ENCODE results near the gene SAP30L.

Gene SAP30L

GRCh38 chr5:154467655-154468354 is 22.0 kb downstream of the SAP30L start:
- Histone ChIP-seq H3K79me1 (ENCODE audit: low read length) (no peaks in the 10 kb centered on the region), H3K4me1 (ENCODE audit: control insufficient read depth, low read depth, low read length) (no peaks in the 10 kb centered on the region), H2BK120ac (ENCODE audit: low read depth, low read length) (no peak overlapping the region), H3K27ac (ENCODE audit: low read depth, low read length) (no peak overlapping the region), H3K4ac (ENCODE audit: low read depth, low read length) (no peak overlapping the region), H3K56ac (ENCODE audit: low read length) (peak overlapping the region; percentile 38), H2BK5ac (ENCODE audit: low read length) (no peak overlapping the region), H2BK15ac (replicated peaks; ENCODE audit: low read depth) (no peak overlapping the region), H3K9ac (ENCODE audit: low read length) (no peak overlapping the region), H3K4me3 (ENCODE audit: low read length) (no peak overlapping the region), H4K5ac (ENCODE audit: low read length) (no peak overlapping the region), H3K27me3 (ENCODE audit: insufficient read depth, low read length, poor library complexity) (peaks cover 19% of the 10 kb centered on the region), H3K18ac (ENCODE audit: low read length) (no peak overlapping the region), H2AK5ac (ENCODE audit: low read length) (no peak overlapping the region), H4K8ac (ENCODE audit: low read depth, low read length) (no peak overlapping the region), H3K23ac (ENCODE audit: low read length) (no peak overlapping the region), H3K36me3 (ENCODE audit: control insufficient read depth, insufficient read depth, low read length) (no peaks in the 10 kb centered on the region), H3K4me2 (ENCODE audit: low read length) (no peak overlapping the region), H3K79me2 (ENCODE audit: control insufficient read depth, insufficient read depth, low read length) (no peaks in the 10 kb centered on the region)
- DNase-seq = peak; percentile 84
- no CpG with 5 or more reads among the region's 18 CpGs for WGBS (ENCODE audit: extremely low coverage, insufficient coverage, low lambda C conversion rate)

- no peak overlapping the region for H3K4me2 ChIP-seq (ENCODE audit: low read length)
- H2BK120ac ChIP-seq (ENCODE audit: low read depth, low read length) = no peak overlapping the region
- H3K27ac ChIP-seq (ENCODE audit: low read depth, low read length) = no peak overlapping the region
- no peak overlapping the region for H4K8ac ChIP-seq (ENCODE audit: low read depth, low read length)
- no peak overlapping the region for H3K18ac ChIP-seq (ENCODE audit: low read length)
- H3K27me3 ChIP-seq (ENCODE audit: insufficient read depth, low read length, poor library complexity) = peaks cover 36% of the 10 kb centered on the region
- no peaks in the 10 kb centered on the region for H3K79me2 ChIP-seq (ENCODE audit: control insufficient read depth, insufficient read depth, low read length)
- no peak overlapping the region for H2BK5ac ChIP-seq (ENCODE audit: low read length)
- H3K4me3 ChIP-seq (ENCODE audit: low read length) = no peak overlapping the region
- H3K4me1 ChIP-seq (ENCODE audit: control insufficient read depth, low read depth, low read length) = peaks cover 12% of the 10 kb centered on the region
- H3K79me1 ChIP-seq (ENCODE audit: low read length) = peaks cover 3% of the 10 kb centered on the region
- WGBS (ENCODE audit: extremely low coverage, insufficient coverage, low lambda C conversion rate) = no CpG with 5 or more reads among the region's 2 CpGs
- no peak overlapping the region for H3K56ac ChIP-seq (ENCODE audit: low read length)
- H3K36me3 ChIP-seq (ENCODE audit: control insufficient read depth, insufficient read depth, low read length) = no peaks in the 10 kb centered on the region
- H3K23ac ChIP-seq (ENCODE audit: low read length) = no peak overlapping the region
- no peak for DNase-seq
- H4K5ac ChIP-seq (ENCODE audit: low read length) = no peak overlapping the region
- H2BK15ac ChIP-seq (replicated peaks; ENCODE audit: low read depth) = no peak overlapping the region
- no peak overlapping the region for H3K9ac ChIP-seq (ENCODE audit: low read length)
- H2AK5ac ChIP-seq (ENCODE audit: low read length) = no peak overlapping the region
- H3K4ac ChIP-seq (ENCODE audit: low read depth, low read length) = no peak overlapping the region
These were observed 24.3 kb downstream of the SAP30L start for GRCh38 chr5:154470137-154470536.

- peaks cover 12% of the 10 kb centered on the region for H3K4me1 ChIP-seq (ENCODE audit: control insufficient read depth, low read depth, low read length)
- H3K23ac ChIP-seq (ENCODE audit: low read length) = peak overlapping the region; percentile 91
- H3K79me1 ChIP-seq (ENCODE audit: low read length) = peaks cover 3% of the 10 kb centered on the region
- no CpG with 5 or more reads among the region's 11 CpGs for WGBS (ENCODE audit: extremely low coverage, insufficient coverage, low lambda C conversion rate)
- H3K4me3 ChIP-seq (ENCODE audit: low read length) = no peak overlapping the region
- DNase-seq = peak; percentile 32
- no peak overlapping the region for H2BK15ac ChIP-seq (replicated peaks; ENCODE audit: low read depth)
- no peak overlapping the region for H3K4ac ChIP-seq (ENCODE audit: low read depth, low read length)
- no peak overlapping the region for H3K56ac ChIP-seq (ENCODE audit: low read length)
- peaks cover 6% of the 10 kb centered on the region for H3K79me2 ChIP-seq (ENCODE audit: control insufficient read depth, insufficient read depth, low read length)
- H2AK5ac ChIP-seq (ENCODE audit: low read length) = no peak overlapping the region
- H3K36me3 ChIP-seq (ENCODE audit: control insufficient read depth, insufficient read depth, low read length) = no peaks in the 10 kb centered on the region
- H2BK120ac ChIP-seq (ENCODE audit: low read depth, low read length) = no peak overlapping the region
- no peak overlapping the region for H3K4me2 ChIP-seq (ENCODE audit: low read length)
- no peak overlapping the region for H3K27ac ChIP-seq (ENCODE audit: low read depth, low read length)
- H4K5ac ChIP-seq (ENCODE audit: low read length) = no peak overlapping the region
- H2BK5ac ChIP-seq (ENCODE audit: low read length) = no peak overlapping the region
- H4K8ac ChIP-seq (ENCODE audit: low read depth, low read length) = no peak overlapping the region
- H3K27me3 ChIP-seq (ENCODE audit: insufficient read depth, low read length, poor library complexity) = peaks cover 39% of the 10 kb centered on the region
- no peak overlapping the region for H3K9ac ChIP-seq (ENCODE audit: low read length)
- H3K18ac ChIP-seq (ENCODE audit: low read length) = no peak overlapping the region
These were observed 25.4 kb downstream of the SAP30L start for GRCh38 chr5:154470947-154471870.

GRCh38 chr5:154472871-154473580 is 27.2 kb downstream of the SAP30L start:
- no peak overlapping the region for H3K23ac ChIP-seq (ENCODE audit: low read length)
- H3K4me2 ChIP-seq (ENCODE audit: low read length) = peak overlapping the region; percentile 79
- peaks cover 44% of the 10 kb centered on the region for H3K27me3 ChIP-seq (ENCODE audit: insufficient read depth, low read length, poor library complexity)
- H4K8ac ChIP-seq (ENCODE audit: low read depth, low read length) = no peak overlapping the region
- peaks cover 12% of the 10 kb centered on the region for H3K4me1 ChIP-seq (ENCODE audit: control insufficient read depth, low read depth, low read length)
- peak; percentile 71 for DNase-seq
- H3K79me1 ChIP-seq (ENCODE audit: low read length) = peaks cover 3% of the 10 kb centered on the region
- no peak overlapping the region for H4K5ac ChIP-seq (ENCODE audit: low read length)
- H3K18ac ChIP-seq (ENCODE audit: low read length) = peak overlapping the region; percentile 36
- H3K9ac ChIP-seq (ENCODE audit: low read length) = peak overlapping the region; percentile 41
- H3K79me2 ChIP-seq (ENCODE audit: control insufficient read depth, insufficient read depth, low read length) = peaks cover 20% of the 10 kb centered on the region
- H2AK5ac ChIP-seq (ENCODE audit: low read length) = no peak overlapping the region
- H3K36me3 ChIP-seq (ENCODE audit: control insufficient read depth, insufficient read depth, low read length) = no peaks in the 10 kb centered on the region
- H3K4me3 ChIP-seq (ENCODE audit: low read length) = no peak overlapping the region
- H3K56ac ChIP-seq (ENCODE audit: low read length) = peak overlapping the region; percentile 74
- H2BK120ac ChIP-seq (ENCODE audit: low read depth, low read length) = no peak overlapping the region
- no peak overlapping the region for H3K27ac ChIP-seq (ENCODE audit: low read depth, low read length)
- H3K4ac ChIP-seq (ENCODE audit: low read depth, low read length) = peak overlapping the region; percentile 38
- no peak overlapping the region for H2BK5ac ChIP-seq (ENCODE audit: low read length)
- H2BK15ac ChIP-seq (replicated peaks; ENCODE audit: low read depth) = no peak overlapping the region
- WGBS (ENCODE audit: extremely low coverage, insufficient coverage, low lambda C conversion rate) = no CpG with 5 or more reads among the region's 35 CpGs

GRCh38 chr5:154473581-154474283 is 27.9 kb downstream of the SAP30L start:
- Histone ChIP-seq H3K56ac (ENCODE audit: low read length) (peak overlapping the region; percentile 84), H4K5ac (ENCODE audit: low read length) (no peak overlapping the region), H3K23ac (ENCODE audit: low read length) (peak overlapping the region; percentile 52), H3K27me3 (ENCODE audit: insufficient read depth, low read length, poor library complexity) (peaks cover 44% of the 10 kb centered on the region), H3K36me3 (ENCODE audit: control insufficient read depth, insufficient read depth, low read length) (no peaks in the 10 kb centered on the region), H3K79me1 (ENCODE audit: low read length) (peaks cover 3% of the 10 kb centered on the region), H3K4ac (ENCODE audit: low read depth, low read length) (peak overlapping the region; percentile 38), H3K27ac (ENCODE audit: low read depth, low read length) (no peak overlapping the region), H3K4me2 (ENCODE audit: low read length) (peak overlapping the region; percentile 79), H3K79me2 (ENCODE audit: control insufficient read depth, insufficient read depth, low read length) (peaks cover 20% of the 10 kb centered on the region), H2BK5ac (ENCODE audit: low read length) (no peak overlapping the region), H4K8ac (ENCODE audit: low read depth, low read length) (no peak overlapping the region), H3K9ac (ENCODE audit: low read length) (peak overlapping the region; percentile 60), H2BK15ac (replicated peaks; ENCODE audit: low read depth) (no peak overlapping the region), H2AK5ac (ENCODE audit: low read length) (peak overlapping the region; percentile 81), H2BK120ac (ENCODE audit: low read depth, low read length) (no peak overlapping the region), H3K18ac (ENCODE audit: low read length) (no peak overlapping the region), H3K4me3 (ENCODE audit: low read length) (peak overlapping the region; percentile 22), H3K4me1 (ENCODE audit: control insufficient read depth, low read depth, low read length) (peaks cover 12% of the 10 kb centered on the region)
- DNase-seq = peak; percentile 60
- no CpG with 5 or more reads among the region's 40 CpGs for WGBS (ENCODE audit: extremely low coverage, insufficient coverage, low lambda C conversion rate)
